HepG2 (cell line): ENCODE results near the gene SBSN. TPM values are rescaled to one million over a fixed set of nuclear protein-coding genes. Genes with fewer than 3 reads are reported as not detected.

Experiments
- ATAC-seq: fragments of 200-7000 bp; cut with Tn5 transposase; 3 replicates; pipeline ENCODE4 v1.9.1; 2020; ENCODE audit warnings: mild to moderate bottlenecking, moderate library complexity
- BruUV-seq: library from RNA; stranded (reverse); fragments of 400-500 nt; replicated peaks from 2 replicates; lab custom pipeline; 2021; lab: Mats Ljungman, UMichigan
- CTCF ChIA-PET: fragments of 300-600 bp; formaldehyde crosslinking; extraction: SDS; loops from one replicate; lab custom pipeline; 2021; ENCODE audit warnings: low total read pairs, inconsistent platforms, low intra/inter-chr PET ratio; lab: Yijun Ruan, JAX
- POLR2A ChIA-PET: fragments of 350-600 bp; sonication (Branson Sonifier 250); formaldehyde crosslinking; loops from one replicate; lab custom pipeline; 2020; ENCODE audit warnings: antibody characterized with exemption, inconsistent platforms; lab: Yijun Ruan, JAX
- DNase-seq: peaks from one replicate; pipeline ENCODE4 v3.0.0-alpha.2; 2015; ENCODE audit warnings: low spot score
- FAIRE-seq: peaks from 3 replicates; lab custom pipeline; 2011; peaks lifted over from hg19 to GRCh38; lab: Jason Lieb, UNC
- H2AFZ ChIP-seq: one replicate; pipeline ENCODE4 v1.6.1; 2011; ENCODE audit warnings: low read length, inconsistent platforms
- H3K27ac ChIP-seq: fragments of 300-600 bp; 3 replicates; pipeline ENCODE4 v1.8.0; 2011; ENCODE audit warnings: mixed run types, mild to moderate bottlenecking, mixed read lengths, low read length, inconsistent platforms; ENCODE audit not compliant: insufficient read depth; ENCODE audit errors: extremely low read length
- H3K27me3 ChIP-seq, 2 experiments: fragments of 200-600 bp in 1 of 2; 2 replicates in 1 of 2; 3 replicates in 1 of 2; pipeline versions ENCODE4 v1.6.0 to v1.8.0; 2011; ENCODE audit warnings: low read length in 2 of 2, mild to moderate bottlenecking in 2 of 2, moderate library complexity in 2 of 2, inconsistent platforms in 1 of 2; ENCODE audit not compliant: insufficient read depth in 2 of 2, control insufficient read depth in 1 of 2
- H3K36me3 ChIP-seq, 2 experiments: fragments of 200-600 bp in 1 of 2; replicated peaks in 1 of 2; 2 replicates in 1 of 2; 3 replicates in 1 of 2; pipeline versions ENCODE4 v1.5.1 to v1.8.0; 2011; ENCODE audit warnings: low read length in 2 of 2, inconsistent platforms in 1 of 2; ENCODE audit not compliant: insufficient read depth in 2 of 2, control insufficient read depth in 1 of 2
- H3K4me1 ChIP-seq: 2 replicates; pipeline ENCODE4 v1.5.1; 2012; ENCODE audit warnings: low read length, inconsistent platforms; ENCODE audit not compliant: insufficient read depth
- H3K4me2 ChIP-seq: 2 replicates; pipeline ENCODE4 v1.6.0; 2011; ENCODE audit warnings: low read depth, low read length, inconsistent platforms
- H3K4me3 ChIP-seq, 3 experiments: fragments of 200-600 bp in 1 of 3; sonication (generic), shearing (Covaris generic) in 1 of 3; replicated peaks in 1 of 3; 2 replicates each; pipeline ENCODE4 v1.5.1; 2011 to 2016; ENCODE audit warnings: low read length in 3 of 3, inconsistent platforms in 2 of 3, low read depth in 2 of 3, mild to moderate bottlenecking in 2 of 3, control low read depth in 1 of 3, mixed read lengths in 1 of 3; ENCODE audit not compliant: insufficient read depth in 1 of 3
- H3K79me2 ChIP-seq: one replicate; pipeline ENCODE4 v1.6.1; 2011; ENCODE audit warnings: low read length, inconsistent platforms; ENCODE audit not compliant: insufficient read depth
- H3K9ac ChIP-seq: 2 replicates; pipeline ENCODE4 v1.6.0; 2011; ENCODE audit warnings: mild to moderate bottlenecking, low read depth, low read length, inconsistent platforms; ENCODE audit not compliant: insufficient read depth
- H3K9me3 ChIP-seq: 2 replicates; pipeline ENCODE4 v1.5.1; 2012; ENCODE audit warnings: mild to moderate bottlenecking, low read length
- H4K20me1 ChIP-seq: 2 replicates; pipeline ENCODE4 v1.6.0; 2011; ENCODE audit warnings: inconsistent platforms, mild to moderate bottlenecking, low read length, moderate library complexity; ENCODE audit not compliant: insufficient read depth
- IKZF4 ChIP-seq: sonication (generic); formaldehyde crosslinking; IDR thresholded peaks from 2 replicates; pipeline ENCODE4 v1.5.1; 2020; ENCODE audit warnings: borderline replicate concordance, mild to moderate bottlenecking, low read depth, missing genetic modification reagents; ENCODE audit errors: not compliant biosample characterization
- ZMYM2 ChIP-seq: sonication (generic); formaldehyde crosslinking; IDR thresholded peaks from 2 replicates; pipeline ENCODE4 v1.8.0; 2022; ENCODE audit warnings: mild to moderate bottlenecking, missing genetic modification reagents
- ZNF343 ChIP-seq: sonication (generic); formaldehyde crosslinking; IDR thresholded peaks from 2 replicates; pipeline ENCODE4 v1.4.0; 2020; ENCODE audit warnings: mild to moderate bottlenecking, missing genetic modification reagents
- ZNF574 ChIP-seq: sonication (generic); formaldehyde crosslinking; IDR thresholded peaks from 2 replicates; pipeline ENCODE4 v1.4.0; 2020; ENCODE audit warnings: missing genetic modification reagents
- ZNF768 ChIP-seq: sonication (generic); formaldehyde crosslinking; IDR thresholded peaks from 2 replicates; pipeline ENCODE4 v1.4.0; 2020; ENCODE audit warnings: missing genetic modification reagents
- WGBS: methylation state at CpG from one replicate; pipeline ENCODE4 v1.1.6; 2017; ENCODE audit warnings: low lambda C conversion rate; 5-methylcytosine and 5-hydroxymethylcytosine counted together
- in situ Hi-C: cut with HindIII; loops from 2 replicates; pipeline ENCODE4 v1.10.0; 2017; ENCODE audit warnings: low pct_unique_long_range_greater_than_20kb; ENCODE audit not compliant: extremely low pct_ligation_motif_present
- intact Hi-C: fragments of 100-400 bp; cut with micrococcal nuclease; formaldehyde crosslinking; loops from one replicate; pipeline ENCODE4 v1.10.0; 2022; ENCODE audit not compliant: unreplicated experiment
- polyA plus RNA-seq, 8 experiments: library from polyadenylated mRNA; depleted of rRNA in 3 of 8; stranded (reverse) in 7 of 8; unstranded in 1 of 8; fragments of >200 nt; fragmentation: Illumina TruSeq in 4 of 8; extraction: Trizol in 4 of 8; gene quantifications; 2 replicates each; pipeline versions ENCODE4 v1.2.1 to v1.2.3, GENCODE V29; 2011 to 2016; ENCODE audit warnings: low read depth in 4 of 8, missing spikeins in 1 of 8, mixed read lengths in 1 of 8; ENCODE audit not compliant: insufficient read depth in 1 of 8
- total RNA-seq, 5 experiments: library from RNA; depleted of rRNA; stranded (reverse); fragments of >200 nt; fragmentation: Illumina TruSeq; extraction: Trizol; gene quantifications; 2 replicates each; pipeline ENCODE4 v1.2.3, GENCODE V29; 2016; ENCODE audit warnings: low read depth in 1 of 5

Gene SBSN
- total and polyA plus RNA-seq, 2 of the 13 experiments (the other 11 are each of a cell fraction or from before 2014, with no cell fraction given), result not detected

- Histone ChIP-seq H3K9me3 (no peaks in the 10 kb centered on the region), H2AFZ (no peak overlapping the region)
- intact Hi-C loops (loop anchor here (10.0 kb wide), 2 partner anchors 61 to 91 kb away; partner anchors contain the start of genes COX6B1, ETV2 and HAUS5), in situ Hi-C loops (no loop called here)
- CTCF ChIA-PET, result no interaction called here
- TF ChIP-seq ZMYM2 (CRISPR knock-in tag) (no peak), IKZF4 (CRISPR knock-in tag) (no peak), ZNF574 (CRISPR knock-in tag) (0 out of 2 replicates have a peak, but pooled peaks have one; percentile 7), ZNF343 (CRISPR knock-in tag) (0 out of 2 replicates have a peak, but pooled peaks have one; percentile 27), ZNF768 (peak; percentile 34; the same call in 1 of the 2 replicates)
- TF ChIP-seq, all 625 proteins: peak for 3
- WGBS, result 50% methylated on average over 8 of the region's 14 CpGs
- POLR2A ChIA-PET, result no interaction called here
- Histone ChIP-seq H3K27me3 (peaks cover 0 to 25% of the 10 kb centered on the region in 2 experiments; a peak in 1 of 5 replicates), H3K9ac (no peak overlapping the region; the same call in 1 of the 2 replicates), H3K4me3 (no peak overlapping the region), H3K27ac (no peak overlapping the region), H3K36me3 (no peaks in the 10 kb centered on the region), H3K4me1 (peaks cover 48% of the 10 kb centered on the region), H4K20me1 (no peaks in the 10 kb centered on the region), H3K79me2 (no peaks in the 10 kb centered on the region), H3K4me2 (no peak overlapping the region)
- no peak for DNase-seq
- ATAC-seq, result no peak
- no TSS peak for BruUV-seq
- no peak for FAIRE-seq
Observed at GRCh38 chr19:35553385-35554000, 25.4 kb upstream of the SBSN start.
